ENCODE results near the gene TRIM41. TPM values are rescaled to one million over a fixed set of nuclear protein-coding genes. Genes with fewer than 3 reads are reported as not detected.

The TRIM41 gene
- polyA plus RNA-seq, 2 donors, result 14.2 to 19.5 TPM

GRCh38 chr5:181235689-181236366, 12.7 kb downstream of the TRIM41 start:
- H3K27ac ChIP-seq (ENCODE audit: low read depth in 2 of 2, low read length in 1 of 2), result no peak overlapping the region
- 69 to 73% methylated on average over 5 of the region's 5 CpGs for whole genome bisulfite sequencing, 2 donors
- H3K4me1 ChIP-seq (ENCODE audit: control insufficient read depth in 2 of 2, insufficient read depth in 2 of 2, low read length in 1 of 2), result no peaks in the 10 kb centered on the region
- H3K4me3 ChIP-seq (ENCODE audit: low read depth in 1 of 2, low read length in 2 of 2), result no peak overlapping the region
- H3K27me3 ChIP-seq (ENCODE audit: control insufficient read depth in 1 of 2, insufficient read depth in 2 of 2, low read length in 2 of 2), result no peaks in the 10 kb centered on the region
- no peaks in the 10 kb centered on the region for H3K9me3 ChIP-seq (ENCODE audit: control insufficient read depth in 2 of 2, insufficient read depth in 1 of 2, low read depth in 1 of 2, low read length in 1 of 2)
- peaks cover 16 to 59% of the 10 kb centered on the region in 2 donors for H3K36me3 ChIP-seq (ENCODE audit: control insufficient read depth in 2 of 2, insufficient read depth in 2 of 2, low read length in 1 of 2)

- peaks cover 16 to 61% of the 10 kb centered on the region in 2 donors for H3K36me3 ChIP-seq (ENCODE audit: control insufficient read depth in 2 of 2, insufficient read depth in 2 of 2, low read length in 1 of 2)
- 74 to 88% methylated on average over 6 of the region's 6 CpGs for WGBS, 2 donors
- no peaks in the 10 kb centered on the region for H3K27me3 ChIP-seq (ENCODE audit: control insufficient read depth in 1 of 2, insufficient read depth in 2 of 2, low read length in 2 of 2)
- H3K4me1 ChIP-seq (ENCODE audit: control insufficient read depth in 2 of 2, insufficient read depth in 2 of 2, low read length in 1 of 2), result peaks cover 0 to 2% of the 10 kb centered on the region in 2 donors
- no peak overlapping the region for H3K27ac ChIP-seq (ENCODE audit: low read depth in 2 of 2, low read length in 1 of 2)
- no peaks in the 10 kb centered on the region for H3K9me3 ChIP-seq (ENCODE audit: control insufficient read depth in 2 of 2, insufficient read depth in 1 of 2, low read depth in 1 of 2, low read length in 1 of 2)
- H3K4me3 ChIP-seq (ENCODE audit: low read depth in 1 of 2, low read length in 2 of 2), result no peak overlapping the region
These were observed 13.4 kb downstream of the TRIM41 start for GRCh38 chr5:181236471-181236870.

GRCh38 chr5:181236954-181237641, 14.0 kb downstream of the TRIM41 start:
- H3K27me3 ChIP-seq (ENCODE audit: control insufficient read depth in 1 of 2, insufficient read depth in 2 of 2, low read length in 2 of 2), result no peaks in the 10 kb centered on the region
- no peaks in the 10 kb centered on the region for H3K9me3 ChIP-seq (ENCODE audit: control insufficient read depth in 2 of 2, insufficient read depth in 1 of 2, low read depth in 1 of 2, low read length in 1 of 2)
- peaks cover 22 to 66% of the 10 kb centered on the region in 2 donors for H3K36me3 ChIP-seq (ENCODE audit: control insufficient read depth in 2 of 2, insufficient read depth in 2 of 2, low read length in 1 of 2)
- no peak overlapping the region for H3K27ac ChIP-seq (ENCODE audit: low read depth in 2 of 2, low read length in 1 of 2)
- 80 to 84% methylated on average over 10 of the region's 10 CpGs for WGBS, 2 donors
- H3K4me3 ChIP-seq (ENCODE audit: low read depth in 1 of 2, low read length in 2 of 2), result no peak overlapping the region
- peaks cover 0 to 7% of the 10 kb centered on the region in 2 donors for H3K4me1 ChIP-seq (ENCODE audit: control insufficient read depth in 2 of 2, insufficient read depth in 2 of 2, low read length in 1 of 2)

- H3K9me3 ChIP-seq (ENCODE audit: control insufficient read depth in 2 of 2, insufficient read depth in 1 of 2, low read depth in 1 of 2, low read length in 1 of 2), result no peaks in the 10 kb centered on the region
- no peak overlapping the region for H3K4me3 ChIP-seq (ENCODE audit: low read depth in 1 of 2, low read length in 2 of 2)
- H3K4me1 ChIP-seq (ENCODE audit: control insufficient read depth in 2 of 2, insufficient read depth in 2 of 2, low read length in 1 of 2), result peaks cover 0 to 10% of the 10 kb centered on the region in 2 donors
- no peak overlapping the region for H3K27ac ChIP-seq (ENCODE audit: low read depth in 2 of 2, low read length in 1 of 2)
- WGBS, 2 donors, result 89 to 95% methylated on average over 5 of the region's 5 CpGs
- no peaks in the 10 kb centered on the region for H3K27me3 ChIP-seq (ENCODE audit: control insufficient read depth in 1 of 2, insufficient read depth in 2 of 2, low read length in 2 of 2)
- peaks cover 22 to 61% of the 10 kb centered on the region in 2 donors for H3K36me3 ChIP-seq (ENCODE audit: control insufficient read depth in 2 of 2, insufficient read depth in 2 of 2, low read length in 1 of 2)
These were observed 14.8 kb downstream of the TRIM41 start for GRCh38 chr5:181237729-181238385.

GRCh38 chr5:181239062-181239663, 16.1 kb downstream of the TRIM41 start:
- H3K27me3 ChIP-seq (ENCODE audit: control insufficient read depth in 1 of 2, insufficient read depth in 2 of 2, low read length in 2 of 2), result no peaks in the 10 kb centered on the region
- peaks cover 0 to 10% of the 10 kb centered on the region in 2 donors for H3K4me1 ChIP-seq (ENCODE audit: control insufficient read depth in 2 of 2, insufficient read depth in 2 of 2, low read length in 1 of 2)
- H3K27ac ChIP-seq (ENCODE audit: low read depth in 2 of 2, low read length in 1 of 2), result no peak overlapping the region
- H3K4me3 ChIP-seq (ENCODE audit: low read depth in 1 of 2, low read length in 2 of 2), result no peak overlapping the region
- 89 to 91% methylated on average over 9 of the region's 9 CpGs for WGBS, 2 donors
- H3K36me3 ChIP-seq (ENCODE audit: control insufficient read depth in 2 of 2, insufficient read depth in 2 of 2, low read length in 1 of 2), result peaks cover 22 to 54% of the 10 kb centered on the region in 2 donors
- H3K9me3 ChIP-seq (ENCODE audit: control insufficient read depth in 2 of 2, insufficient read depth in 1 of 2, low read depth in 1 of 2, low read length in 1 of 2), result no peaks in the 10 kb centered on the region

GRCh38 chr5:181241393-181241975, 18.4 kb downstream of the TRIM41 start:
- peak overlapping the region; percentile 14 to 98 for H3K27ac ChIP-seq (ENCODE audit: low read depth in 2 of 2, low read length in 1 of 2)
- H3K4me1 ChIP-seq (ENCODE audit: control insufficient read depth in 2 of 2, insufficient read depth in 2 of 2, low read length in 1 of 2), result peaks cover 4 to 14% of the 10 kb centered on the region in 2 donors
- 29 to 37% methylated on average over 6 of the region's 6 CpGs for WGBS, 2 donors
- no peaks in the 10 kb centered on the region for H3K9me3 ChIP-seq (ENCODE audit: control insufficient read depth in 2 of 2, insufficient read depth in 1 of 2, low read depth in 1 of 2, low read length in 1 of 2)
- H3K27me3 ChIP-seq (ENCODE audit: control insufficient read depth in 1 of 2, insufficient read depth in 2 of 2, low read length in 2 of 2), result no peaks in the 10 kb centered on the region
- peak overlapping the region in 1 of 2 donors; percentile 89 for H3K4me3 ChIP-seq (ENCODE audit: low read depth in 1 of 2, low read length in 2 of 2)
- H3K36me3 ChIP-seq (ENCODE audit: control insufficient read depth in 2 of 2, insufficient read depth in 2 of 2, low read length in 1 of 2), result peaks cover 16 to 39% of the 10 kb centered on the region in 2 donors

- Histone ChIP-seq H3K27ac (ENCODE audit: low read depth in 2 of 2, low read length in 1 of 2) (peak overlapping the region; percentile 89 to 98), H3K9me3 (ENCODE audit: control insufficient read depth in 2 of 2, insufficient read depth in 1 of 2, low read depth in 1 of 2, low read length in 1 of 2) (no peaks in the 10 kb centered on the region), H3K4me3 (ENCODE audit: low read depth in 1 of 2, low read length in 2 of 2) (peak overlapping the region; percentile 89), H3K4me1 (ENCODE audit: control insufficient read depth in 2 of 2, insufficient read depth in 2 of 2, low read length in 1 of 2) (peaks cover 4 to 14% of the 10 kb centered on the region in 2 donors), H3K27me3 (ENCODE audit: control insufficient read depth in 1 of 2, insufficient read depth in 2 of 2, low read length in 2 of 2) (no peaks in the 10 kb centered on the region), H3K36me3 (ENCODE audit: control insufficient read depth in 2 of 2, insufficient read depth in 2 of 2, low read length in 1 of 2) (peaks cover 16 to 34% of the 10 kb centered on the region in 2 donors)
- whole genome bisulfite sequencing, 2 donors, result 27 to 32% methylated on average over 6 of the region's 6 CpGs
These were observed 19.0 kb downstream of the TRIM41 start for GRCh38 chr5:181242031-181242451.

- 1% methylated on average over 25 of the region's 25 CpGs for WGBS, 2 donors
These were observed 20.0 kb downstream of the TRIM41 start for GRCh38 chr5:181243018-181243563.

More at GRCh38 chr5:181243018-181243563, 20.0 kb downstream of the TRIM41 start:
- H3K9me3 ChIP-seq (ENCODE audit: control insufficient read depth in 2 of 2, insufficient read depth in 1 of 2, low read depth in 1 of 2, low read length in 1 of 2), result no peaks in the 10 kb centered on the region
- H3K27me3 ChIP-seq (ENCODE audit: control insufficient read depth in 1 of 2, insufficient read depth in 2 of 2, low read length in 2 of 2), result no peaks in the 10 kb centered on the region
- peak overlapping the region; percentile 89 to 98 for H3K27ac ChIP-seq (ENCODE audit: low read depth in 2 of 2, low read length in 1 of 2)
- peak overlapping the region; percentile 89 for H3K4me3 ChIP-seq (ENCODE audit: low read depth in 1 of 2, low read length in 2 of 2)
- H3K36me3 ChIP-seq (ENCODE audit: control insufficient read depth in 2 of 2, insufficient read depth in 2 of 2, low read length in 1 of 2), result peaks cover 12 to 23% of the 10 kb centered on the region in 2 donors
- peaks cover 8 to 17% of the 10 kb centered on the region in 2 donors for H3K4me1 ChIP-seq (ENCODE audit: control insufficient read depth in 2 of 2, insufficient read depth in 2 of 2, low read length in 1 of 2)
